GM12892 (cell line): Measurements from ENCODE around the gene HS3ST4.

Source experiments
- POLR2A ChIP-seq: IDR thresholded peaks from 2 replicates; pipeline ENCODE4 v1.6.1; 2011; ENCODE audit warnings: low read depth, low read length, control low read depth
- POLR2AphosphoS5 ChIP-seq: IDR thresholded peaks from 2 replicates; pipeline ENCODE4 v1.6.1; 2011; ENCODE audit warnings: low read depth, low read length, control low read depth
- TAF1 ChIP-seq: IDR thresholded peaks from 2 replicates; pipeline ENCODE4 v1.6.1; 2011; ENCODE audit warnings: low read depth, mild to moderate bottlenecking, control low read depth, low read length, borderline replicate concordance

- TF ChIP-seq POLR2A (no peak), POLR2AphosphoS5 (no peak), TAF1 (no peak)
Observed at GRCh38 chr16:26053889-26054288, 362.1 kb downstream of the HS3ST4 start.
